ENCODE data around the gene RNF213. TPM values are rescaled to one million over a fixed set of nuclear protein-coding genes. Genes with fewer than 3 reads are reported as not detected.
"Not testable (repeated sequence)": the region's sequence is repeated elsewhere in the genome, so short reads cannot be mapped to it uniquely, and the experiment has no call there.

RNF213 gene
- total RNA-seq, 2 donors from 2014 or later, result 98.8 to 136 TPM

- TF ChIP-seq, protein P1, sequence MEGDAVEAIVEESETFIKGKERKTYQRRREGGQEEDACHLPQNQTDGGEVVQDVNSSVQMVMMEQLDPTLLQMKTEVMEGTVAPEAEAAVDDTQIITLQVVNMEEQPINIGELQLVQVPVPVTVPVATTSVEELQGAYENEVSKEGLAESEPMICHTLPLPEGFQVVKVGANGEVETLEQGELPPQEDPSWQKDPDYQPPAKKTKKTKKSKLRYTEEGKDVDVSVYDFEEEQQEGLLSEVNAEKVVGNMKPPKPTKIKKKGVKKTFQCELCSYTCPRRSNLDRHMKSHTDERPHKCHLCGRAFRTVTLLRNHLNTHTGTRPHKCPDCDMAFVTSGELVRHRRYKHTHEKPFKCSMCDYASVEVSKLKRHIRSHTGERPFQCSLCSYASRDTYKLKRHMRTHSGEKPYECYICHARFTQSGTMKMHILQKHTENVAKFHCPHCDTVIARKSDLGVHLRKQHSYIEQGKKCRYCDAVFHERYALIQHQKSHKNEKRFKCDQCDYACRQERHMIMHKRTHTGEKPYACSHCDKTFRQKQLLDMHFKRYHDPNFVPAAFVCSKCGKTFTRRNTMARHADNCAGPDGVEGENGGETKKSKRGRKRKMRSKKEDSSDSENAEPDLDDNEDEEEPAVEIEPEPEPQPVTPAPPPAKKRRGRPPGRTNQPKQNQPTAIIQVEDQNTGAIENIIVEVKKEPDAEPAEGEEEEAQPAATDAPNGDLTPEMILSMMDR (conservative IDR thresholded peaks at IDR 0.05), result no peak
- H3K9me3 Mint-ChIP-seq, result no peaks in the 10 kb centered on the region
- H3K9ac ChIP-seq (ENCODE audit: extremely low read depth, low read length, poor library complexity, severe bottlenecking), result no peak overlapping the region
Observed at GRCh38 chr17:80397686-80398085, 137.0 kb downstream of the RNF213 start.

GRCh38 chr17:80401086-80401485 lies 140.4 kb downstream of the RNF213 start:
- not testable (repeated sequence) for H3K9me3 ChIP-seq (ENCODE audit: control insufficient read depth, low read length); H3K36me3 Mint-ChIP-seq (ENCODE audit: low read depth); H3K27me3 ChIP-seq (ENCODE audit: control insufficient read depth, insufficient read depth, low read length, poor library complexity, severe bottlenecking); H3K9ac ChIP-seq (ENCODE audit: extremely low read depth, low read length, poor library complexity, severe bottlenecking); H3K36me3 ChIP-seq (ENCODE audit: control insufficient read depth, insufficient read depth, low read length); DNase-seq; H3K9me3 Mint-ChIP-seq; H3K27me3 Mint-ChIP-seq (ENCODE audit: insufficient read depth); H3K27ac ChIP-seq (ENCODE audit: low read depth, low read length); H3K4me1 ChIP-seq (ENCODE audit: control insufficient read depth, insufficient read depth, low read length)
- peak overlapping the region; percentile 17 for H3K27ac Mint-ChIP-seq
- H3K4me3 Mint-ChIP-seq, result peak overlapping the region; percentile 46
- H3K4me3 ChIP-seq (ENCODE audit: low read length), result peak overlapping the region; percentile 60
- peaks cover 52% of the 10 kb centered on the region for H3K4me1 Mint-ChIP-seq
- WGBS, 2 experiments (ENCODE audit: insufficient coverage in 1 of 2, insufficient read length in 1 of 2), result 84 to 92% methylated on average over 6 to 9 of the region's 9 CpGs

More at GRCh38 chr17:80397686-80398085, 137.0 kb downstream of the RNF213 start:
- no peaks in the 10 kb centered on the region for H3K27me3 Mint-ChIP-seq (ENCODE audit: insufficient read depth)
- Histone ChIP-seq H3K36me3 (ENCODE audit: control insufficient read depth, insufficient read depth, low read length) (peaks cover 18% of the 10 kb centered on the region), H3K4me1 (ENCODE audit: control insufficient read depth, insufficient read depth, low read length) (peaks cover 24% of the 10 kb centered on the region), H3K4me3 (ENCODE audit: low read length) (no peak overlapping the region), H3K27ac (ENCODE audit: low read depth, low read length) (no peak overlapping the region), H3K9me3 (ENCODE audit: control insufficient read depth, low read length) (no peaks in the 10 kb centered on the region), H3K27me3 (ENCODE audit: control insufficient read depth, insufficient read depth, low read length, poor library complexity, severe bottlenecking) (no peaks in the 10 kb centered on the region)
- peaks cover 80% of the 10 kb centered on the region for H3K4me1 Mint-ChIP-seq
- 84 to 94% methylated on average over 8 to 10 of the region's 10 CpGs for WGBS, 2 experiments (ENCODE audit: insufficient coverage in 1 of 2, insufficient read length in 1 of 2)
- peaks cover 16% of the 10 kb centered on the region for H3K36me3 Mint-ChIP-seq (ENCODE audit: low read depth)
- peak; percentile 69 for DNase-seq
- peak overlapping the region; percentile 59 for H3K27ac Mint-ChIP-seq
- H3K4me3 Mint-ChIP-seq, result peak overlapping the region; percentile 11

DNA sequence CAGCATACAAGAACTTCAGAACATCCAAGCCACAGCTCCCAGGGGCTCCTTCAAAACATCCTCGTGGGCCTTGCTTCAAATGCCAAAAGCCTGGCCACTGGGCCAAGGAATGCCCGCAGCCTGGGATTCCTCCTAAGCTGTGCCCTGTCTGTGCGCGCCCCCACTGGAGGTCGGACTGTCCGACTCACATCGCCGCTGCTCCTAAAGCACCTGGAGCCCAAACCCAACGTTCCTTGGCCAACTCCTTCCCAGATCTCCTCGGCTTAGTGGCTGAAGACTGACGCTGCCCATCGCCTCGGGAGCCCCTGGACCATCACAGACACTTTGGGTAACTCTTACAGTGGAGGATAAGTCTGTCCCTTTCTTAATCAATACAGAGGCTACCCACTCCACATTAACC lies 141.4 kb downstream of the RNF213 start:
- H3K9ac ChIP-seq (ENCODE audit: extremely low read depth, low read length, poor library complexity, severe bottlenecking); H3K36me3 ChIP-seq (ENCODE audit: control insufficient read depth, insufficient read depth, low read length); H3K27ac Mint-ChIP-seq; H3K4me1 ChIP-seq (ENCODE audit: control insufficient read depth, insufficient read depth, low read length); H3K4me3 ChIP-seq (ENCODE audit: low read length); H3K27me3 Mint-ChIP-seq (ENCODE audit: insufficient read depth); H3K36me3 Mint-ChIP-seq (ENCODE audit: low read depth); H3K9me3 Mint-ChIP-seq; H3K27ac ChIP-seq (ENCODE audit: low read depth, low read length); H3K27me3 ChIP-seq (ENCODE audit: control insufficient read depth, insufficient read depth, low read length, poor library complexity, severe bottlenecking); DNase-seq; H3K9me3 ChIP-seq (ENCODE audit: control insufficient read depth, low read length): not testable (repeated sequence)
- WGBS, 2 experiments (ENCODE audit: insufficient coverage in 1 of 2, insufficient read length in 1 of 2), result 96 to 97% methylated on average over 12 to 13 of the region's 13 CpGs
- Mint-ChIP-seq H3K4me1 (peaks cover 44% of the 10 kb centered on the region), H3K4me3 (peak overlapping the region; percentile 46)

- whole genome bisulfite sequencing, 2 experiments (ENCODE audit: insufficient coverage in 1 of 2, insufficient read length in 1 of 2), result 100% methylated on average over 2 of the region's 4 CpGs; no CpG with 5 or more reads in 1 of the 2 experiments
- TF ChIP-seq, protein P1 (conservative IDR thresholded peaks at IDR 0.05), result no peak
- H3K4me1 Mint-ChIP-seq, result peaks cover 37% of the 10 kb centered on the region
- H3K27me3 Mint-ChIP-seq (ENCODE audit: insufficient read depth), result no peaks in the 10 kb centered on the region
- H3K27ac Mint-ChIP-seq, result no peak overlapping the region
- Histone ChIP-seq H3K4me1 (ENCODE audit: control insufficient read depth, insufficient read depth, low read length) (no peaks in the 10 kb centered on the region), H3K36me3 (ENCODE audit: control insufficient read depth, insufficient read depth, low read length) (no peaks in the 10 kb centered on the region), H3K9me3 (ENCODE audit: control insufficient read depth, low read length) (no peaks in the 10 kb centered on the region), H3K27ac (ENCODE audit: low read depth, low read length) (no peak overlapping the region), H3K4me3 (ENCODE audit: low read length) (no peak overlapping the region), H3K9ac (ENCODE audit: extremely low read depth, low read length, poor library complexity, severe bottlenecking) (no peak overlapping the region), H3K27me3 (ENCODE audit: control insufficient read depth, insufficient read depth, low read length, poor library complexity, severe bottlenecking) (no peaks in the 10 kb centered on the region)
- H3K4me3 Mint-ChIP-seq, result no peak overlapping the region
- no peaks in the 10 kb centered on the region for H3K36me3 Mint-ChIP-seq (ENCODE audit: low read depth)
- no peaks in the 10 kb centered on the region for H3K9me3 Mint-ChIP-seq
- no peak for DNase-seq
Observed at GRCh38 chr17:80402959-80403358, 142.3 kb downstream of the RNF213 start.
